WTC11 (cell line): ENCODE results near the gene PRDX2. TPM values are rescaled to one million over a fixed set of nuclear protein-coding genes. Genes with fewer than 3 reads are reported as not detected.

Source experiments
- ATAC-seq: fragments of 200-7000 bp; cut with Tn5 transposase; 2 replicates; pipeline ENCODE4 v1.10.0; 2021; ENCODE audit warnings: mild to moderate bottlenecking, moderate library complexity
- CTCF ChIA-PET: fragments of 300-600 bp; sonication (Branson Sonifier 250); formaldehyde crosslinking; loops from one replicate; lab custom pipeline; 2021; ENCODE audit warnings: antibody characterized with exemption; lab: Charles Lee
- POLR2A ChIA-PET: fragments of 350-600 bp; sonication (Branson Sonifier 250); formaldehyde crosslinking; loops from one replicate; lab custom pipeline; 2021; ENCODE audit warnings: antibody characterized with exemption; lab: Charles Lee
- DNase-seq: peaks from one replicate; pipeline ENCODE4 v3.0.0; 2021; ENCODE audit warnings: low spot score
- H3K27ac Mint-ChIP-seq: 2 replicates; pipeline ENCODE4 v1.8.0; 2021; ENCODE audit warnings: mixed read lengths
- H3K27me3 Mint-ChIP-seq: 2 replicates; pipeline ENCODE4 v1.8.0; 2021; ENCODE audit warnings: low read depth, mild to moderate bottlenecking, moderate library complexity, mixed read lengths
- H3K36me3 Mint-ChIP-seq: 2 replicates; pipeline ENCODE4 v1.8.0; 2021; ENCODE audit warnings: mixed read lengths
- H3K4me1 Mint-ChIP-seq: 2 replicates; pipeline ENCODE4 v1.8.0; 2022; ENCODE audit warnings: mixed read lengths
- H3K4me3 Mint-ChIP-seq: 2 replicates; pipeline ENCODE4 v1.8.0; 2021; ENCODE audit warnings: mild to moderate bottlenecking, moderate library complexity, mixed read lengths
- H3K9me3 Mint-ChIP-seq: 2 replicates; pipeline ENCODE4 v1.8.0; 2021; ENCODE audit warnings: mixed read lengths
- ATF3 ChIP-seq: sonication (generic); formaldehyde crosslinking; conservative IDR thresholded peaks from 2 replicates; pipeline ENCODE4 v1.8.1; 2022; ENCODE audit warnings: mild to moderate bottlenecking, missing genetic modification reagents
- E2F5 ChIP-seq: sonication (generic); formaldehyde crosslinking; IDR thresholded peaks from 2 replicates; pipeline ENCODE4 v1.8.1; 2022; ENCODE audit warnings: mild to moderate bottlenecking, moderate library complexity, missing genetic modification reagents
- ETV6 ChIP-seq: sonication (generic); formaldehyde crosslinking; IDR thresholded peaks from 2 replicates; pipeline ENCODE4 v1.8.1; 2022; ENCODE audit warnings: mild to moderate bottlenecking, missing genetic modification reagents
- FOXK1 ChIP-seq: sonication (generic); formaldehyde crosslinking; IDR thresholded peaks from 2 replicates; pipeline ENCODE4 v1.8.0; 2022; ENCODE audit warnings: mild to moderate bottlenecking, moderate library complexity, missing genetic modification reagents
- GRHL2 ChIP-seq: fragments of 250-450 bp; sonication (Bioruptor Pico); IDR thresholded peaks from 2 replicates; pipeline ENCODE4 v1.8.0; 2022; ENCODE audit warnings: mild to moderate bottlenecking, moderate library complexity; ENCODE audit not compliant: insufficient replicate concordance, severe bottlenecking
- HMGXB4 ChIP-seq: sonication (generic); formaldehyde crosslinking; IDR thresholded peaks from 2 replicates; pipeline ENCODE4 v1.8.1; 2023; ENCODE audit warnings: mild to moderate bottlenecking, moderate library complexity, missing genetic modification reagents
- NFE2L1 ChIP-seq: sonication (generic); formaldehyde crosslinking; IDR thresholded peaks from 2 replicates; pipeline ENCODE4 v1.8.1; 2023; ENCODE audit warnings: missing genetic modification reagents
- NFYB ChIP-seq: sonication (generic); formaldehyde crosslinking; conservative IDR thresholded peaks from 2 replicates; pipeline ENCODE4 v1.8.0; 2022; ENCODE audit warnings: low read depth, missing genetic modification reagents
- SMAD3 ChIP-seq: sonication (generic); formaldehyde crosslinking; IDR thresholded peaks from 2 replicates; pipeline ENCODE4 v1.8.0; 2022; ENCODE audit warnings: missing genetic modification reagents, mild to moderate bottlenecking, borderline replicate concordance
- SMAD4 ChIP-seq: sonication (generic); formaldehyde crosslinking; IDR thresholded peaks from 2 replicates; pipeline ENCODE4 v1.8.0; 2022; ENCODE audit warnings: mild to moderate bottlenecking, missing genetic modification reagents
- SP1 ChIP-seq: sonication (generic); formaldehyde crosslinking; conservative IDR thresholded peaks from 2 replicates; pipeline ENCODE4 v1.8.1; 2022; ENCODE audit warnings: missing genetic modification reagents
- STAT6 ChIP-seq: sonication (generic); formaldehyde crosslinking; conservative IDR thresholded peaks from 2 replicates; pipeline ENCODE4 v1.8.1; 2023; ENCODE audit warnings: mild to moderate bottlenecking, low read depth, missing genetic modification reagents, moderate library complexity
- TEAD1 ChIP-seq: sonication (generic); formaldehyde crosslinking; IDR thresholded peaks from 2 replicates; pipeline ENCODE4 v1.8.0; 2022; ENCODE audit warnings: mild to moderate bottlenecking, missing genetic modification reagents
- USF1 ChIP-seq: sonication (generic); formaldehyde crosslinking; IDR thresholded peaks from 2 replicates; pipeline ENCODE4 v1.8.0; 2022; ENCODE audit warnings: mild to moderate bottlenecking, missing genetic modification reagents
- ZNF121 ChIP-seq: sonication (generic); formaldehyde crosslinking; IDR thresholded peaks from 2 replicates; pipeline ENCODE4 v1.8.0; 2023; ENCODE audit warnings: missing genetic modification reagents
- ZNF219 ChIP-seq: sonication (generic); formaldehyde crosslinking; IDR thresholded peaks from 2 replicates; pipeline ENCODE4 v1.8.0; 2023; ENCODE audit warnings: missing genetic modification reagents, mild to moderate bottlenecking, borderline replicate concordance
- ZNF263 ChIP-seq: sonication (generic); formaldehyde crosslinking; IDR thresholded peaks from 2 replicates; pipeline ENCODE4 v1.8.1; 2022; ENCODE audit warnings: low read depth, mild to moderate bottlenecking, moderate library complexity, missing genetic modification reagents
- ZNF396 ChIP-seq: fragments of 250-450 bp; sonication (Bioruptor Pico); IDR thresholded peaks from 2 replicates; pipeline ENCODE4 v1.8.0; 2021; ENCODE audit warnings: mild to moderate bottlenecking, moderate library complexity, borderline replicate concordance
- total RNA-seq: library from RNA; stranded (reverse); gene quantifications from 3 replicates; pipeline ENCODE4 v1.2.3, GENCODE V29; 2021

PRDX2 gene
- total RNA-seq, 1 experiment from 2014 or later = 378 TPM

- no peak for TF ChIP-seq SP1
- Mint-ChIP-seq H3K36me3 (peaks cover 27% of the 10 kb centered on the region), H3K27me3 (no peaks in the 10 kb centered on the region), H3K4me3 (no peak overlapping the region), H3K27ac (no peak overlapping the region), H3K9me3 (no peaks in the 10 kb centered on the region), H3K4me1 (peaks cover 8% of the 10 kb centered on the region; the same call in 1 of the 2 replicates)
- ChIA-PET POLR2A (no interaction called here), CTCF (interaction anchor here (0.9 to 11.1 kb wide), 5 partner anchors 12 to 83 kb away, joined by 4 to 341 read pairs (median 44); partner anchors contain the start of genes GET3, HOOK2, JUNB and PRDX2)
- ATAC-seq (no peak), DNase-seq (no peak)
These were observed 36.9 kb downstream of the PRDX2 start for GRCh38 chr19:12764698-12765097.

- H3K36me3 Mint-ChIP-seq = peaks cover 27% of the 10 kb centered on the region
- H3K27me3 Mint-ChIP-seq = no peaks in the 10 kb centered on the region; the same call in 1 of the 2 replicates
- H3K4me1 Mint-ChIP-seq = peaks cover 5% of the 10 kb centered on the region; the same call in 1 of the 2 replicates
- H3K27ac Mint-ChIP-seq = no peak overlapping the region
- no peak overlapping the region for H3K4me3 Mint-ChIP-seq
- ATAC-seq = no peak
- no peak for TF ChIP-seq E2F5 (CRISPR knock-in tag)
- no peak for TF ChIP-seq NFE2L1 (CRISPR knock-in tag)
- no peak for TF ChIP-seq NFYB (CRISPR knock-in tag)
- TF ChIP-seq ZNF219 = no peak
- TF ChIP-seq ATF3 (CRISPR knock-in tag) = no peak
- no peak for TF ChIP-seq ETV6 (CRISPR knock-in tag)
- TF ChIP-seq FOXK1 = no peak
- TF ChIP-seq SMAD4 (CRISPR knock-in tag) = no peak
- no peak for TF ChIP-seq ZNF396 (CRISPR knock-in tag)
- no peak for TF ChIP-seq STAT6 (CRISPR knock-in tag)
- no peak for TF ChIP-seq ZNF263
- TF ChIP-seq USF1 (CRISPR knock-in tag) = no peak
- TF ChIP-seq ZNF121 (CRISPR knock-in tag) = no peak
- TF ChIP-seq HMGXB4 = no peak
- no peak for TF ChIP-seq SMAD3 (CRISPR knock-in tag)
- no peak for TF ChIP-seq GRHL2 (CRISPR knock-in tag)
- TF ChIP-seq TEAD1 (CRISPR knock-in tag) = no peak
- ChIA-PET CTCF (interaction anchor here (1.4 to 11.1 kb wide), 3 partner anchors 13 to 85 kb away, joined by 4 to 341 read pairs (median 97); partner anchors contain the start of genes HOOK2, JUNB, PRDX2 and THSD8), POLR2A (no interaction called here)
- H3K9me3 Mint-ChIP-seq = no peaks in the 10 kb centered on the region
- no peak for DNase-seq
These were observed 38.5 kb downstream of the PRDX2 start for GRCh38 chr19:12763100-12763499.
